ENCODE results near the gene PCK1.

- TF ChIP-seq POLR2AphosphoS5 (IDR thresholded peaks at IDR 0.05; ENCODE audit: low read depth, low read length) (no peak), SIN3A (IDR thresholded peaks at IDR 0.05; ENCODE audit: borderline replicate concordance, insufficient read depth, low read length) (no peak)
- TF ChIP-seq, protein P1, sequence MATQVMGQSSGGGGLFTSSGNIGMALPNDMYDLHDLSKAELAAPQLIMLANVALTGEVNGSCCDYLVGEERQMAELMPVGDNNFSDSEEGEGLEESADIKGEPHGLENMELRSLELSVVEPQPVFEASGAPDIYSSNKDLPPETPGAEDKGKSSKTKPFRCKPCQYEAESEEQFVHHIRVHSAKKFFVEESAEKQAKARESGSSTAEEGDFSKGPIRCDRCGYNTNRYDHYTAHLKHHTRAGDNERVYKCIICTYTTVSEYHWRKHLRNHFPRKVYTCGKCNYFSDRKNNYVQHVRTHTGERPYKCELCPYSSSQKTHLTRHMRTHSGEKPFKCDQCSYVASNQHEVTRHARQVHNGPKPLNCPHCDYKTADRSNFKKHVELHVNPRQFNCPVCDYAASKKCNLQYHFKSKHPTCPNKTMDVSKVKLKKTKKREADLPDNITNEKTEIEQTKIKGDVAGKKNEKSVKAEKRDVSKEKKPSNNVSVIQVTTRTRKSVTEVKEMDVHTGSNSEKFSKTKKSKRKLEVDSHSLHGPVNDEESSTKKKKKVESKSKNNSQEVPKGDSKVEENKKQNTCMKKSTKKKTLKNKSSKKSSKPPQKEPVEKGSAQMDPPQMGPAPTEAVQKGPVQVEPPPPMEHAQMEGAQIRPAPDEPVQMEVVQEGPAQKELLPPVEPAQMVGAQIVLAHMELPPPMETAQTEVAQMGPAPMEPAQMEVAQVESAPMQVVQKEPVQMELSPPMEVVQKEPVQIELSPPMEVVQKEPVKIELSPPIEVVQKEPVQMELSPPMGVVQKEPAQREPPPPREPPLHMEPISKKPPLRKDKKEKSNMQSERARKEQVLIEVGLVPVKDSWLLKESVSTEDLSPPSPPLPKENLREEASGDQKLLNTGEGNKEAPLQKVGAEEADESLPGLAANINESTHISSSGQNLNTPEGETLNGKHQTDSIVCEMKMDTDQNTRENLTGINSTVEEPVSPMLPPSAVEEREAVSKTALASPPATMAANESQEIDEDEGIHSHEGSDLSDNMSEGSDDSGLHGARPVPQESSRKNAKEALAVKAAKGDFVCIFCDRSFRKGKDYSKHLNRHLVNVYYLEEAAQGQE (IDR thresholded peaks at IDR 0.05; ENCODE audit: insufficient read depth in 1 of 2, low read depth in 2 of 2, low read length in 2 of 2), result no peak
Measured at GRCh38 chr20:57613481-57613921, 52.6 kb downstream of the PCK1 start.
